Activated naive CD4-positive, alpha-beta T cell treated with Interleukin-2 at 50 U/mL for 16 hours (primary cell): ENCODE results near the gene KCTD21.

Experiments
- DNase-seq: peaks from one replicate; pipeline ENCODE4 v3.0.0-alpha.2; 2020

The KCTD21 gene

GRCh38 chr11:78218707-78219492 lies 30.5 kb upstream of the KCTD21 start:
- DNase-seq, result no peak

- DNase-seq, result no peak
These were observed 29.5 kb upstream of the KCTD21 start for GRCh38 chr11:78217650-78218541.

DNA sequence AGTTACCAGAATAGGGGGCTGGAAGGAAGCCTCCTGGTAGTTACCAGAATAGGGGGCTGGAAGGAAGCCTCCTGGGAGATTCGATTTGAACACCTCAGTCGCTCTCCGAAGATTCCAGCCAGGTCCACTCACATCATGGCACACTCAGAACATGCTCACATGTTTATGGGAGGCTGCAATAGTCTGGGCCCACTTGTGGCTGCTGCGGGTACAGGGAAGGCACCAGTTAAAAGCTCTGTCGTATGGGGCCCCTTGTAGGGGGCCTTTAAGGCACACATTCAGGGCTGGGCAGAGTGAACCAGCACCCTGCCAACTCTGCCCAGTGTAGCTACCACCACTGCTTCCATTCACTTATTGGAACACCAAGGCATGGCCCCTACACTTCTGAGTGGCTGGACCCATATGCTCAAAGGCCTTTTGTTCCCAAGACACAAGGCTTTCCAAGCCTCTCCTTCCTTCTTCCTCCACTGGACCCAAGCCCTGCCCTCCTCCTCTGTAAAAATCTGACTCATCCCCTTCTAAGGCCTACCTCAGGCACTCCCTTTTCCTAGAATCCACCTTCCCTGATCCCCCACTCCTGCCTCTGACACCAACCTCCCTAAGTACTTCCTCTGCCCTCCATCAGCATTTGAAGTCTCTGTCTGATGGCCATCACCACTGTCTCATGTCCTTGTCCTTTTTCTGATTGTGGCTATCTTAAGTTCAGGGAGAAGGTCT lies 28.3 kb upstream of the KCTD21 start:
- no peak for DNase-seq

DNA sequence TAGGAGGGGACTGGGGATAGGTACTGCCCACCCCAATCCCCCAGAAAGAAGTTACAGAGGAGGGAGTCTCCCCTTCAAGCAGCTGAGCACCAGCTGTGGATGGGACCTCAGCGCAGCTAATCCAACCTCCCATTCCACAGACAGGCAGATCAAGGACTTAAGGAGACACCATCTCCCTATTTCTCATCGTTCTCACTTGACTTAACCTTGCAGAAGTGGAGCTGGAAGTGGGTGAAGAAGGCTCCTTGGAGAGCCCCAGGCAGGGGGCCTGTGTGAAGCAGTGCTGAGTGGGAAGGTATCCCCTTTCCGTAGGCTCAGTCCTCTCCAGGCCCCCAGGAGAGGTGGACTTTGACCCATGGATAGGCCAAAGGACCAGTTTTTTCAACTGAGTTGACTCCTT lies 27.6 kb upstream of the KCTD21 start:
- DNase-seq, result no peak

DNA sequence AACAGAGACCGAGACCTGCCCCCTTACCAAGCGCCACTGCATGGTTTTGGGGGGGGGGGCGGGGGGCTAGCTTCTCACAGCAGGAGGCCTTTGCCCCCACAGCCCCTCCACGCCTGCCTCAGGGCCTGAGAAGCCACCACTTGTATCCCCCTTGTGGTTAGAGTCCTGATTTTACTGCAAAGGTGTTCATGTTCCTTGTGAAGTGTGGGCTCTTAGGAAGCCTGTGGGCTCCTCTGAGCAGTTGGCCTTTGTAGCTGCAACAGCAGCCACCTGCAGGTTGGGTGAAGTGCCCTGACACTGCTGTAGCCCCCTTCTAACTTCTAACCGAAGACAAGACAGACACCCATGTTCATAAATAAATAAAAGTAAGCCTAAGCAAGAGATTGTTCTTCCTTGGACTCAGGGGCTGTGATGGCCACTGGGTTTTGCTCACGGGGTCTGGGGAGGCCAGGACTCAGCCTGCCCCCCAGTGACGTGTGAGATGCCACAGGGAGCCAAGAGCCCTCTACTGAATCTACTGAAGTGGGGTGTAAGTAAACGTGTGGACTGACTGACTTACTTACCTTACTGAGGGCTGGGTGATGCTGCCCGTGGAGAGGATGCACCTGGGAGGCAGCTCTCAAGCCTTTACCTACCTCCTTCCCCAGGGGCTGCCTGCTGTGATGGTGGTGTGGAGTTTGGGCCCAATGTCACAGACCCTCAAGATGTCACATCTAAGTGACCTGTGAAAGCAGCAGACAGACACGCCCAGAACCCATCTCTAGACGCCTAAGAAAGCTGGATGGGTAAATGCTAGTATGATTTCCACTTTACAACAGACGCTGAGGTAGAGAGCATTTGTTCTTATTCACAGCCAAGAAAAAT lies 26.1 kb upstream of the KCTD21 start:
- no peak for DNase-seq

DNA sequence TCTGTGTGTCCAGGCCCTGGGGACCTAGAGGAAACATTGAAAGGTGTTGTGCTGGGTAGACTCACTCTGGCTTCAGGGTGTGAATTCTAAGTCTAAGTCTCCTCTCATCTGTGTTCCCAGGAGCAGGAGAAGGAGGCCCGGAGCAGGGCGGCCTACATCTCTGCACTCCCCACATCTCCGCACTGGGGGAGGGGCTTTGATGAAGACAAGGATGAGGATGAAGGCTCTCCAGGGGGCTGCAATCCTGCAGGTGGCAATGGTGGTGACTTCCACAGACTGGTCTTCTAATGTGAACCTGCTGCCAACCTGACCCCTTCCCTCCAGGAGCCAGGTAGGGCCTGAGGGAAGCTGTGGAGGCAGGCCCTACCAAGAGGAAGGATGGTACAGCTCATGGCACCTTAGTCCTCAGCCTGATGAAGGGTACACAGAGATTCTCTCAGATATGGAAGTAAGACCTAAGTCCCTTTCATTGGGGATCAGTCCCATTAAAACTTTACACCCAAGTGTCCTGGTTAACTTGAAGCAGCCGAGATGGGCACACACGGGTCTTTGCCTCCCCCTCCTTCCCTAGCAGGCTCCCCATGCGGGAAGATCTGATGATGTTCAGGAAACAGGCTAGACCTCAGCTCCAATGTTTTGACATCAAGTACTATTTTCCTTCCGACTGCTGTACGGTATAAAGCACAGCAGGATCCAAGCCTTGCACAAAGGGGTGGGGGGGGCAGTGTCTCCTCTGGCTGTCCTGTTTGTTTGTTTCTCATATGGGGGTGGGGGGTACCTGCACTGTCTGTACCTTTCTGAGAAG lies 25.3 kb upstream of the KCTD21 start:
- DNase-seq, result no peak

DNA sequence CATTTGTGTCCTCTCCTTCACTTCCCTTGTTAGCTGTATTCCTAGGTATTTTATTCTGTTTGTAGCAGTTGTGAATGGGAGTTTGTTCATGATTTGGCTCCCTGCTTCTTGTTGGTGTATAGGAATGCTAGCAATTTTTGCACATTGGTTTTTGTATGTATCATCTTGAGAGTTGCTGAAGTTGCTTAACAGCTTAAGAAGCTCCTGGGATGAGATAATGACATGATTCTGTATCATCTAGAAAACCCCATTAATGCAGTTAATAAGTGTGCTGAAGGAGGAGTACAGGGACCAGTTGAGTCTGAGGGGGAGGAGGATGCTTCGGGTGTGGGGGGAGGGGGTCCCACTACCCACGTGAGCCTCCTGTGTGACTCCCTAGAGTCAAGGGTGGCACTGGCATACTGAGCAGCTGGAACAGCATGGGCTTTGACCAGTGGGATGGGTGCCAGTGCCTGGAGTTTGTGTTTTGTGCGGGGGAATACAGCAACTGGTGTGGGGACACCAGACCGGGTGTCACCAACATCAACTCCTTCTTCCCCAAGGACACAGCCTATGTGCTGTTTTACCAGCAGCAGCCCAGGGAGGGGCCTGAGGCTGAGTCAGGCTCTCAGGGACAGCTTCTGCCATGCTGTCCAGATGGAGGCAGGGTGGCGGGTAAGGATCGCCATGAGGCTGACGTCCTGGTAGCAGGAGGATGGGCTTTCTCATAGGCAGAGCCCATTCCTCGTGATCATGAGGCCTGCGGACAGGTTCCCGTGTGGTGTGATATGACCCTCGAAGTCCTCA lies 24.4 kb upstream of the KCTD21 start:
- DNase-seq, result no peak

- no peak for DNase-seq
These were observed 23.1 kb upstream of the KCTD21 start for GRCh38 chr11:78211565-78211964.

DNA sequence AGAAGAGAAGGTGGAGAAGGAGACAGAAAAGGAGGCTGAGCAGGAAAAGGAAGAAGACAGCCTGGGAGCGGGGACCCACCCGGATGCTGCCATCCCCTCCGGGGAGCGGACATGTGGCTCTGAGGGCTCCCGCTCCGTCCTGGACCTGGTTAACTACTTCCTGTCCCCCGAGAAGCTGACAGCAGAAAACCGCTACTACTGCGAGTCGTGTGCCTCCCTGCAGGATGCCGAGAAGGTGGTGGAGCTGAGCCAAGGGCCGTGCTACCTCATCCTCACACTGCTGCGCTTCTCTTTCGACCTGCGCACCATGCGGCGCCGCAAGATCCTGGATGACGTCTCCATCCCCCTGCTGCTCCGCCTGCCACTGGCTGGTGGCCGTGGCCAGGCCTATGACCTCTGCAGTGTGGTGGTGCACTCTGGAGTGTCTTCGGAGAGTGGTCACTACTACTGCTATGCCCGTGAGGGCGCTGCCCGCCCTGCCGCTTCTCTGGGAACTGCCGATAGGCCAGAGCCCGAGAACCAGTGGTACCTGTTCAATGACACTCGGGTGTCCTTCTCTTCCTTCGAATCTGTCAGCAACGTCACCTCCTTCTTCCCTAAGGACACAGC lies 21.7 kb upstream of the KCTD21 start:
- no peak for DNase-seq

DNA sequence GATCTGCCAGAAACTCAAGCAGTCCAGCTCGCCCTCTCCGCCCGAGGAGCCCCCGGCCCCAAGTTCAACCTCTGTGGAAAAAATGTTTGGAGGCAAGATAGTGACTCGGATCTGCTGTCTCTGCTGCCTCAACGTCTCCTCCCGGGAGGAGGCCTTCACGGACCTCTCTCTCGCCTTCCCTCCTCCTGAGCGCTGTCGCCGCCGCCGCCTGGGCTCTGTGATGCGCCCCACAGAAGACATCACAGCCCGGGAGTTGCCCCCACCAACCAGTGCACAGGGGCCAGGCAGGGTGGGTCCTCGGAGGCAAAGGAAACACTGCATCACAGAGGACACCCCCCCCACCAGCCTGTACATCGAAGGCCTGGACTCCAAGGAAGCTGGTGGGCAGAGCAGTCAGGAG lies 21.1 kb upstream of the KCTD21 start:
- DNase-seq, result no peak

GRCh38 chr11:78208257-78209165 lies 20.1 kb upstream of the KCTD21 start:
- no peak for DNase-seq

- no peak for DNase-seq
These were observed 19.3 kb upstream of the KCTD21 start for GRCh38 chr11:78207532-78208256.

- no peak for DNase-seq
These were observed 17.3 kb upstream of the KCTD21 start for GRCh38 chr11:78205691-78206090.

DNA sequence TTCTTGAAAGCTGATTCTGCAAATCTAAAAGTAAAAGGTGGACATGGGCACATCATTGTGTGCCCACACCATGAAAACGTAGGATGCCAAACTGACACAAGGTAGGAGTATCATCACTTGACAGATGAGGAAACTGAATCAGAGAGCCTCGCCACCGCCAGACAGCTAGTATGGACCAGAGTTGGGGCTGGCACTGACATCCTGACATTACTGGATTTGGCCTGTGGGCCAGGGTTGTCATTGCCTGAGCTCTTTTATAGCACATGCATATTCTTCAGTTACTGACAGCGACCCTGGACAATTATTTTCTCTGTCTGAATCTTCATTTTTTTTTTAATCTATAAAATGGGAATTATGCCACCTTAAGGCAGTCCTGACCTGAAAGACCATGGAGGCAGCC lies 16.8 kb upstream of the KCTD21 start:
- no peak for DNase-seq

GRCh38 chr11:78203184-78203583 lies 14.8 kb upstream of the KCTD21 start:
- peak; percentile 35 for DNase-seq

- DNase-seq, result peak; percentile 36
These were observed 14.3 kb upstream of the KCTD21 start for GRCh38 chr11:78202733-78203167.

GRCh38 chr11:78201096-78201818 lies 12.8 kb upstream of the KCTD21 start:
- no peak for DNase-seq

DNA sequence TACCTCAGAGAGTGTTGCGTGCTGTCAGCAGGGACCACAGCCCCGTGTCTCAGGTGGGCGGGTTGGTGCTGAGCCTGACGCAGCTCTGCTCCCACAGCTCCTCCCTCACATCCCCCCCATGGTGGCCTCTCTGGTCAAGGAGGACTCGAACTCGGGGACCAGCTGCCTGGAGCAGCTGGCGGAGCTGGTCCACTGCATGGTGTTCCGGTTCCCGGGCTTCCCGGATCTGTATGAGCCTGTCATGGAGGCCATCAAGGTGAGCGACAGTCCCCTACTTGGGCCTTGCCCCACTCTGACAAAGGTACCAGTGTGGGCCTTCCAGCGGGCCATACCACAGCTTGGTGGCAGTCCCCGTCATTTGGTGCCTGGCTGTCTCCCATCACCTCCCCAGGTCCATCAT lies 12.1 kb upstream of the KCTD21 start:
- DNase-seq, result no peak
